ENCODE data around the gene PUM1.
A peak's percentile ranks its signal among the peaks of the same experiment; 100 is the strongest.
"Not testable (repeated sequence)": the region's sequence is repeated elsewhere in the genome, so short reads cannot be mapped to it uniquely, and the experiment has no call there.

PUM1 gene

DNA sequence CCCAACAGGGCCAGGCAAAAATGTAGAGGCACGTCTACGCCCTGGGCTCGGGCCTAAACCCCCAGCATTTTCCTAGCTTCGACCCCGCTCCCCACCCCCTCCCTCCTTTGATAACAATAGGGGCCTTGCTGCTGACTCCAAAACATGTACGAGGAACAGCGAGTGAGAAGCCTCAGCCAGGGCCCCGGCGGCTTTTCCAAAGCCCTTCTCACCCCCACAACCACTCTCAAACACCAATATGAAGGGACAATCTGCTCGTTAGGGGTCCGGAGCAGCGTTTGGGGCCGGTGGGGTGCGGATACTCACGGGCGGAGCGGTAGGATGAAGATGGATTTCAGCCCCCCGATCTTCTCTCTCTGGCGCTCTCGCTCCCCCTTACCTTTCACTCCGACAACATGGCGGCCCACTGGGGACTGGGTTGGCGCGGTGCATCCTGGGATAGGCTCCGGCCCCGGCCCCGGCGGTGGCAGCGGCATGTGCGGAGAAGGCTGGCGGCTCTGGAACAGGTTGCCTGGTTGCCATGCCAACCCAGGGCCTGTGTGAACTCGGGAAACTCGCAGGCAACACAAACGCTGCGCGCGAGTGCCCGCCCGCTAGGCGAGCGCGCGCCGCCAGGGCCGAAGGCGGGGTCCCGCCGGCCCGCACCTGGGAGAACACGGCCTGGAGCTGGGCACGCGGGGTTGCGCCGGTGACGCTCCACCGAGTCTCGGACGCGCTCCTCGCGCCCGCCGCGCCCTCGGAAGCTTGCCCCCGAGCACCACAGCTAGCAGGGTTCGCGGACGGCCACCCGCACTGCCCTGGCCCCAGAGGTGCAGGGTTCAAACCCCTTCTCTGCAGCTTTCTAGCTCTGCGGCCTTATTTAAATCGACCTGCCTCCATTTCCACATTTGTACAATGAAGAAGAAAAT lies at the start of gene PUM1:
TSS of gene PUM1 (minus strand) at position 408 of the 908 bp plus-strand sequence. CDS start 6,151 bp downstream, outside the sequence.
- DNase-seq (ENCODE audit: low read depth) = peak; percentile 91

DNA sequence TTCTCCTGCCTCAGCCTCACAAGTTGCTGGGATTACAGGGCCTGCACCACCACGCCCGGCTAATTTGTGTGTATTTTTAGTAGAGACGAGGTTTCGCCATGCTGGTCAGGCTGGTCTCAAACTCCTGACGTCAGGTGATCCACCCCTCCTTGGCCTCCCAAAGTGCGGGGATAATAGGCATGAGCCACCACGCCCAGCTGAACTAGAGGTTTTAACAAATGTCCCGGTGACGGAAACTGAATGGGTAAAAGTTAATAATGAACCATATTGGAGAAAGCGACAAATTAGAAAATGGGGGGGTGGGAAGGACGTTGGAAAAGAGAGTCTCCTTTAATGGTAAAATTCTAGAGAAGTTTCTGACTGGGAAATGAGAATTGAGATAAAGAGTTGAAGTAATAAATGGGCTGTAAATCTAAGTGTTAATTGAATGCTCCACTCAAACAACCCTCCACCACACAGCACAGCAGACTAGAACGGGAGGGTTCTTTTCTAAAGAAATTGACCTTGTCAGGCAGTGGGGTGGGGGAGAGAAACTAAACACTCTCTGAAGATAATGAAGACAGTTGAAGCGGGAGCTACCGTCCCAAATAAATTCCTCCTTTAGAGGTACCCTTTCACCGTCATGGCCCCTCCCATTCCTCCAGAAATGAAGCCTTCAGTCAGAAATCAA lies 46.9 kb upstream of the PUM1 start:
- no peak for DNase-seq (ENCODE audit: low read depth)

DNA sequence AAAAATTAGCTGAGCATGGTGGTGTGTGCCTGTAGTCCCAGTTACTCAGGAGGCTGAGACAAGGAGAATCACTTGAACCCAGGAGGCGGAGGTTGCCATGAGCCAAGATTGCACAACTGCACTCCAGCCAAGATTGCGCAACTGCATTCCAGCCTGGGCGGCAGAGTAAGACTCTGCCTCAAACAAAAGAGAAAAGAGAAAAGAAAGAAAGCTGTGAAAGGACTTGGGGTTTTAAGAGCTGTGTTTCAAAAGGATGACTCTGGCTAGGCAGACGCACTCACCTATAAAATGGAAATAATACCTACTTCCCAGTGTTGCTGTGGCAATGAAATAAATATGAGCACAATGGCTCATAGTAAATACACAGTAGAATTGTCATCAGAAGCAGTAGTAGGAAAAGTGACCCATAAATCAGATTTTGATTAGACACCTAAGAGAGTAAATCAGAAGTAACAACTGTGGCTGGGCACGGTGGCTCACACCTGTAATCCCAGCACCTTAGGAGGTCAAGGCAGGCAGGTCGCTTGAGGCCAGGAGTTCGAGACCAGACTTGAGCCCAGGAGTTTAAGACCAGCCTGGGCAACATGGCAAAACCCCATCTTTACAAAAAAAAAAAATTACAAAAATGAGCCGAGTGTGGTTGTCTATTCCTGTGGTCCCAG lies 45.9 kb upstream of the PUM1 start:
- DNase-seq (ENCODE audit: low read depth) = no peak

- no peak for DNase-seq (ENCODE audit: low read depth)
Observed at GRCh38 chr1:31110846-31111245, 45.3 kb upstream of the PUM1 start.

- DNase-seq (ENCODE audit: low read depth) = no peak
Observed at GRCh38 chr1:31108861-31109260, 43.3 kb upstream of the PUM1 start.

DNA sequence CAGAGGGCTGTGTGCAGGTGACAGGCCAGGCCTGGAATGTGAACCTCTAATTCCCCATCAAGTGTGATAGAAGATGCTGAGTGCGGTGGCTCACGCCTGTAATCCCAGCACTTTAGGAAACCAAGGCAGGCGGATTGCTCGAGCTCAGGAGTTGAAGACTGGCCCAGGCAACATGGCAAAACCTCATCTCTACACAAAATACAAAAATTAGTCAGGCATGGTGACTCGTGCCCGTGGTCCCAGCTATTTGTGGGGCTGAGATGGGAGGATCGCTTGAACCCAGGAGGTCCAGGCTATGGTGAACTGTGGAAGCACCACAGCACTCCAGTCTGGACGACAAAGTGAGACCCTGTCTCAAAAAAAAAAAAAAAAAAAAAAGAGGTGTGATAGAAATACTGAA lies 40.1 kb upstream of the PUM1 start:
- DNase-seq (ENCODE audit: low read depth) = no peak

GRCh38 chr1:31102501-31102950 lies 37.0 kb upstream of the PUM1 start:
- DNase-seq (ENCODE audit: low read depth) = peak; percentile 38

GRCh38 chr1:31101147-31101502 lies 35.6 kb upstream of the PUM1 start:
- peak; percentile 42 for DNase-seq (ENCODE audit: low read depth)

- DNase-seq (ENCODE audit: low read depth) = no peak
Observed at GRCh38 chr1:31099293-31100032, 33.9 kb upstream of the PUM1 start.

- DNase-seq (ENCODE audit: low read depth) = no peak
Observed at GRCh38 chr1:31095985-31096384, 30.5 kb upstream of the PUM1 start.

DNA sequence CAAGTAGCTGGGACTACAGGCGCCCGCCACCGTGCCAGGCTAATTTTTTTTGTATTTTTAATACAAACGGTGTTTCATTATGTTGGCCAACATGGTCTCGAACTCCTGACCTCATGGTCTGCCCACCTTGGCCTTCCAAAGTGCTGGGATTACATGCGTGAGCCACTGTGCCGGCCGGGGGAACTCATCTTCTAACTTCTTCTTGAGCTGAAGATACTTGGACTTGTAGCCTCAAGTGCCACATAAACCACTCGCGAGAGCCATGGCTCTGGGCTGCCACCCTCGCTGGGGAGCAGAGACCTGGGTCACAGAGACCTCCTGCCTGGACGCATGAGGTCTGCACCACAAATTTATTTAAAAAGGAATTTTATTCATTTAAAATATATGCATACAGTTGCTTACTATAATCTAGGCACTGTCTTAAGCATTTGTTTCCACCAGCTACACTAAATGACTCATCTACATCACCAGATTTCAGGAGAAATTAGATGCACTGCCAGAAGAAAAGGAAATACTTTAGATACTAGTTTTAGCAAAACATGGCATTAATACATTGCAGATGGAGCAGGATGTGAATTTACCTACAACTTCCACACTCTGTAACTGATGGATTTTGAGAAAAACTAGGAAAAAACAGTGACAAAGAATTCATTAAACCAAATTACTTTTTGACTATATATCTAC lies 29.9 kb upstream of the PUM1 start:
- DNase-seq (ENCODE audit: low read depth) = peak; percentile 48

DNA sequence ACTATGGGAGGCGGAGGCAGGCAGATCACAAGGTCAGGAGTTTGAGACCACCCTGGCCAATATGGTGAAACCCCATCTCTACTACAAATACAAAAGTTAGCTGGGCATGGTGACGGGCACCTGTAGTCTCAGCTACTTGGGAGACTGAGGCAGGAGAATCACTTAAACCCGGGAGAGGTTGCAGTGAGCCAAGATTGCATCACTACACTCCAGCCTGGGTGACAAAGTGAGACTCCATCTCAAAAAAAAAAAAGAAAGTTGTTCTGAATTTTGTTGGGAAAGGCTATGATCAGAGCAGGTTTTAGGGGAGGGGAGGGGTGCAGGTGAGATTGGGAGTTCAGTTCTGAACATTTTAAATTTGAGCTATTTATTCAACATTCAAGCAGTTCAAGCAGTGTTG lies 22.6 kb upstream of the PUM1 start:
- not testable (repeated sequence) for DNase-seq (ENCODE audit: low read depth)

GRCh38 chr1:31084782-31085569 lies 19.5 kb upstream of the PUM1 start:
- no peak for DNase-seq (ENCODE audit: low read depth)

- no peak for DNase-seq (ENCODE audit: low read depth)
Observed at GRCh38 chr1:31082385-31082784, 16.9 kb upstream of the PUM1 start.

GRCh38 chr1:31073044-31073443 lies 7.5 kb upstream of the PUM1 start:
- no peak for DNase-seq (ENCODE audit: low read depth)

GRCh38 chr1:31072304-31072746 lies 6.8 kb upstream of the PUM1 start:
- DNase-seq (ENCODE audit: low read depth) = no peak

GRCh38 chr1:31069392-31069791 lies 3.9 kb upstream of the PUM1 start:
- DNase-seq (ENCODE audit: low read depth) = no peak

DNA sequence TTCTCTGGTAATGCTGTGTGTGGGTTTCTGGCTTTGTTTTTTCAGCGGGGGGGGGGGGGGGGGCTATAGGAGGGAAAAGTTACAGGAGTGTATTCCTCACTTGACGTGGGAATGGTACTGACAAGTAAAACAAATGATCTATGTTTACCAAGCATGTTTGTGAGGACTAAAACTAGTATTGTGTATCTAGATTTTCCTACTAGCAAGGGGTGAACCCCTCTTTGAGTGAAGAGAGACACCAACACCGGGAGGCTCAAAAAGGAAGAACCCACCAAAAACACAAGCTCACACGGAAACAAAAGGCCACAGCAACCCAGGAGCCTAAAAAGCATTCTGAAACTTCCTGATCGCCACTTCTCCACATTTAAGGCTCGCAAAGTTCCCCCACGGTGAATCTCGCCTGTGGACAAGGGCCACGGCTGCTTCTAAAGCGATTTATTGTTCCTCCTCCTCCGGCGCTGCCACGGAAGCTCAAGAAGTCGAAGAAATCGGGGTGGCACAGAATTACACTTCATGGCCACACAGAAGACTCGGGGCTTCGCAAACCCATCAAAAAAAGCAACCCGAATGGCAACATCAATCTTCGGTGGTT lies 703 bp downstream of the PUM1 start:
- peak; percentile 11 for DNase-seq (ENCODE audit: low read depth)

- no peak for DNase-seq (ENCODE audit: low read depth)
Observed at GRCh38 chr1:31064111-31064717, 1.3 kb downstream of the PUM1 start.

GRCh38 chr1:31063631-31064030 lies 1.9 kb downstream of the PUM1 start:
- DNase-seq (ENCODE audit: low read depth) = no peak
